Endometrium (tissue), 2 donors: ENCODE results near the gene PHF21B.

Experiments used
- FAIRE-seq: peaks from 2 replicates; lab custom pipeline; 2012; peaks lifted over from hg19 to GRCh38; lab: Jason Lieb, UNC
- donor health status: control.
- donor health status: control.

PHF21B gene

GRCh38 chr22:44956840-44957767, 52.7 kb downstream of the PHF21B start:
- FAIRE-seq, result no peak

GRCh38 chr22:44955102-44955501, 54.7 kb downstream of the PHF21B start:
- FAIRE-seq, result no peak

- FAIRE-seq, result no peak
These were observed 55.7 kb downstream of the PHF21B start for GRCh38 chr22:44954149-44954548.

- no peak for FAIRE-seq
These were observed 56.7 kb downstream of the PHF21B start for GRCh38 chr22:44952863-44953746.

GRCh38 chr22:44951510-44951816, 58.3 kb downstream of the PHF21B start:
- FAIRE-seq, result no peak

- FAIRE-seq, result no peak
These were observed 58.8 kb downstream of the PHF21B start for GRCh38 chr22:44950806-44951509.

- no peak for FAIRE-seq
These were observed 62.0 kb downstream of the PHF21B start for GRCh38 chr22:44947846-44948245.

- no peak for FAIRE-seq
These were observed 62.8 kb downstream of the PHF21B start for GRCh38 chr22:44947049-44947448.

- no peak for FAIRE-seq
These were observed 64.8 kb downstream of the PHF21B start for GRCh38 chr22:44944883-44945601.

GRCh38 chr22:44943701-44944324, 66.0 kb downstream of the PHF21B start:
- FAIRE-seq, result no peak

- FAIRE-seq, result no peak
These were observed 66.7 kb downstream of the PHF21B start for GRCh38 chr22:44942979-44943700.

GRCh38 chr22:44942056-44942455, 67.7 kb downstream of the PHF21B start:
- FAIRE-seq, result no peak

GRCh38 chr22:44941207-44941606, 68.6 kb downstream of the PHF21B start:
- no peak for FAIRE-seq

- no peak for FAIRE-seq
These were observed 69.7 kb downstream of the PHF21B start for GRCh38 chr22:44940130-44940529.

- no peak for FAIRE-seq
These were observed 70.4 kb downstream of the PHF21B start for GRCh38 chr22:44939451-44939850.

- FAIRE-seq, result no peak
These were observed 70.9 kb downstream of the PHF21B start for GRCh38 chr22:44938886-44939285.

- no peak for FAIRE-seq
These were observed 72.6 kb downstream of the PHF21B start for GRCh38 chr22:44937216-44937615.

- no peak for FAIRE-seq
These were observed 73.6 kb downstream of the PHF21B start for GRCh38 chr22:44936201-44936600.

GRCh38 chr22:44935724-44936123, 74.1 kb downstream of the PHF21B start:
- no peak for FAIRE-seq

- no peak for FAIRE-seq
These were observed 75.4 kb downstream of the PHF21B start for GRCh38 chr22:44934454-44934735.
